ENCODE results near the gene ERCC3. TPM values are rescaled to one million over a fixed set of nuclear protein-coding genes. Genes with fewer than 3 reads are reported as not detected.

ERCC3 gene
- total RNA-seq, 1 experiment from 2014 or later: 52.7 TPM

DNA sequence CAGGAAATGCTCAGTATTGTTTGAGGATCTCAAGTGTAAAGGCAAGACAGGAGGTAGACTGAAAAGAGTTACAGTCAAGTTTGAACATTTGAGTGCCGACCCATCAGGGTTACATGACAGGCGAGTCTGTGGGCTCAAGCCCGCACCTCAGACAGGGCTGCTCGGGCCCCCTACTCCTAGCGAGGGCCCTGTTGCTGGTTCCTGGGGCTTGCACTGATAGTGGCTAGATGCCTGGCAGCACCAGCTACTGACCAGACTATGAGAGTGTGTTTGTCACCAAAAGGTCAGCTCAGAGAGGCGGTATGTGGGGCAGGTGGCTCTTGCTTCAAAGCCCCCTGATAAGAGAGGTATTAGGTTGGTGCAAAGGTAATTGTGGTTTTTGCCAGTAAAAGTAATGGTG, 38.2 kb downstream of the ERCC3 start (continued):
- TF ChIP-seq POLR2AphosphoS5 (IDR thresholded peaks at IDR 0.05; ENCODE audit: low read depth, low read length): no peak

- Histone ChIP-seq H3K36me3 (ENCODE audit: control insufficient read depth in 1 of 2, insufficient read depth in 2 of 2, low read length in 2 of 2) (peaks cover 7 to 21% of the 10 kb centered on the region in 2 experiments; a peak in 3 of 4 replicates), H3K9ac (ENCODE audit: low read length) (no peak overlapping the region), H3K4me1 (ENCODE audit: control insufficient read depth in 1 of 2, insufficient read depth in 2 of 2, low read length in 2 of 2) (peaks cover 4 to 10% of the 10 kb centered on the region in 2 experiments; a peak in 3 of 4 replicates), H3K27me3 (ENCODE audit: insufficient read depth, low read length) (no peaks in the 10 kb centered on the region), H3K79me2 (ENCODE audit: insufficient read depth, low read length) (no peaks in the 10 kb centered on the region), H4K20me1 (ENCODE audit: insufficient read depth) (no peaks in the 10 kb centered on the region), H2AFZ (ENCODE audit: low read depth, low read length, poor library complexity, severe bottlenecking) (no peak overlapping the region), H3K27ac (ENCODE audit: low read depth, low read length) (no peak overlapping the region), H3K4me3 (replicated peaks in 1 of 2; ENCODE audit: low read depth in 1 of 2, low read length in 2 of 2) (no peak overlapping the region), H3K9me3 (ENCODE audit: control insufficient read depth in 1 of 2, insufficient read depth in 1 of 2, low read depth in 1 of 2, low read length in 2 of 2) (no peaks in the 10 kb centered on the region), H3K4me2 (ENCODE audit: low read length) (no peak overlapping the region), H3K9me2 (ENCODE audit: insufficient read depth) (no peaks in the 10 kb centered on the region)
- POLR2A ChIA-PET: no interaction called here
- CTCF ChIA-PET: no interaction called here
- TF ChIP-seq TCF7L2 (IDR thresholded peaks at IDR 0.05; ENCODE audit: borderline replicate concordance, extremely low read depth, insufficient read depth, insufficient read length): no peak
- TF ChIP-seq, protein P1, sequence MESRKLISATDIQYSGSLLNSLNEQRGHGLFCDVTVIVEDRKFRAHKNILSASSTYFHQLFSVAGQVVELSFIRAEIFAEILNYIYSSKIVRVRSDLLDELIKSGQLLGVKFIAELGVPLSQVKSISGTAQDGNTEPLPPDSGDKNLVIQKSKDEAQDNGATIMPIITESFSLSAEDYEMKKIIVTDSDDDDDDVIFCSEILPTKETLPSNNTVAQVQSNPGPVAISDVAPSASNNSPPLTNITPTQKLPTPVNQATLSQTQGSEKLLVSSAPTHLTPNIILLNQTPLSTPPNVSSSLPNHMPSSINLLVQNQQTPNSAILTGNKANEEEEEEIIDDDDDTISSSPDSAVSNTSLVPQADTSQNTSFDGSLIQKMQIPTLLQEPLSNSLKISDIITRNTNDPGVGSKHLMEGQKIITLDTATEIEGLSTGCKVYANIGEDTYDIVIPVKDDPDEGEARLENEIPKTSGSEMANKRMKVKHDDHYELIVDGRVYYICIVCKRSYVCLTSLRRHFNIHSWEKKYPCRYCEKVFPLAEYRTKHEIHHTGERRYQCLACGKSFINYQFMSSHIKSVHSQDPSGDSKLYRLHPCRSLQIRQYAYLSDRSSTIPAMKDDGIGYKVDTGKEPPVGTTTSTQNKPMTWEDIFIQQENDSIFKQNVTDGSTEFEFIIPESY (IDR thresholded peaks at IDR 0.05; ENCODE audit: extremely low read depth, insufficient replicate concordance, low read length): no peak
- TF ChIP-seq FOSL1 (IDR thresholded peaks at IDR 0.05; ENCODE audit: low read depth): no peak
- TF ChIP-seq, protein P2, sequence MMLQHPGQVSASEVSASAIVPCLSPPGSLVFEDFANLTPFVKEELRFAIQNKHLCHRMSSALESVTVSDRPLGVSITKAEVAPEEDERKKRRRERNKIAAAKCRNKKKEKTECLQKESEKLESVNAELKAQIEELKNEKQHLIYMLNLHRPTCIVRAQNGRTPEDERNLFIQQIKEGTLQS (IDR thresholded peaks at IDR 0.05): no peak
- TF ChIP-seq JUND (IDR thresholded peaks at IDR 0.05): no peak
- TF ChIP-seq POLR2A (IDR thresholded peaks at IDR 0.05; ENCODE audit: borderline replicate concordance, extremely low read depth, insufficient read depth, insufficient read length): no peak
- no peak for TF ChIP-seq SP1 (IDR thresholded peaks at IDR 0.05; ENCODE audit: low read depth)
- TF ChIP-seq, protein P3, sequence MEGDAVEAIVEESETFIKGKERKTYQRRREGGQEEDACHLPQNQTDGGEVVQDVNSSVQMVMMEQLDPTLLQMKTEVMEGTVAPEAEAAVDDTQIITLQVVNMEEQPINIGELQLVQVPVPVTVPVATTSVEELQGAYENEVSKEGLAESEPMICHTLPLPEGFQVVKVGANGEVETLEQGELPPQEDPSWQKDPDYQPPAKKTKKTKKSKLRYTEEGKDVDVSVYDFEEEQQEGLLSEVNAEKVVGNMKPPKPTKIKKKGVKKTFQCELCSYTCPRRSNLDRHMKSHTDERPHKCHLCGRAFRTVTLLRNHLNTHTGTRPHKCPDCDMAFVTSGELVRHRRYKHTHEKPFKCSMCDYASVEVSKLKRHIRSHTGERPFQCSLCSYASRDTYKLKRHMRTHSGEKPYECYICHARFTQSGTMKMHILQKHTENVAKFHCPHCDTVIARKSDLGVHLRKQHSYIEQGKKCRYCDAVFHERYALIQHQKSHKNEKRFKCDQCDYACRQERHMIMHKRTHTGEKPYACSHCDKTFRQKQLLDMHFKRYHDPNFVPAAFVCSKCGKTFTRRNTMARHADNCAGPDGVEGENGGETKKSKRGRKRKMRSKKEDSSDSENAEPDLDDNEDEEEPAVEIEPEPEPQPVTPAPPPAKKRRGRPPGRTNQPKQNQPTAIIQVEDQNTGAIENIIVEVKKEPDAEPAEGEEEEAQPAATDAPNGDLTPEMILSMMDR (IDR thresholded peaks at IDR 0.05 in 2 of 3, conservative IDR thresholded peaks at IDR 0.05 in 1 of 3; ENCODE audit: borderline replicate concordance in 1 of 3, insufficient read depth in 1 of 3, low read depth in 2 of 3, low read length in 2 of 3): no peak
- TF ChIP-seq EZH2 (IDR thresholded peaks at IDR 0.05): no peak
- TF ChIP-seq SRF (IDR thresholded peaks at IDR 0.05; ENCODE audit: low read depth): no peak
- no peak for DNase-seq (ENCODE audit: low read depth, low spot score)
- BruUV-seq (replicated peaks): no TSS peak
- RAD21 ChIA-PET (ENCODE audit: low non-redundant PET in 1 of 2, low total read pairs in 2 of 2, uncharacterized antibody in 2 of 2, unreplicated experiment in 2 of 2): no interaction called here
- no peak for ATAC-seq
- intact Hi-C loops (cut with micrococcal nuclease): no loop called here
Measured at GRCh38 chr2:127255146-127255545, 38.8 kb downstream of the ERCC3 start.
